GM12801 (cell line): ENCODE data around the gene ADAP2.

Experiments used
- CTCF ChIP-seq: IDR thresholded peaks from one replicate; pipeline ENCODE4 v1.5.1; 2011; ENCODE audit warnings: control low read depth; ENCODE audit not compliant: insufficient read length; ENCODE audit errors: extremely low read depth

Gene ADAP2

DNA sequence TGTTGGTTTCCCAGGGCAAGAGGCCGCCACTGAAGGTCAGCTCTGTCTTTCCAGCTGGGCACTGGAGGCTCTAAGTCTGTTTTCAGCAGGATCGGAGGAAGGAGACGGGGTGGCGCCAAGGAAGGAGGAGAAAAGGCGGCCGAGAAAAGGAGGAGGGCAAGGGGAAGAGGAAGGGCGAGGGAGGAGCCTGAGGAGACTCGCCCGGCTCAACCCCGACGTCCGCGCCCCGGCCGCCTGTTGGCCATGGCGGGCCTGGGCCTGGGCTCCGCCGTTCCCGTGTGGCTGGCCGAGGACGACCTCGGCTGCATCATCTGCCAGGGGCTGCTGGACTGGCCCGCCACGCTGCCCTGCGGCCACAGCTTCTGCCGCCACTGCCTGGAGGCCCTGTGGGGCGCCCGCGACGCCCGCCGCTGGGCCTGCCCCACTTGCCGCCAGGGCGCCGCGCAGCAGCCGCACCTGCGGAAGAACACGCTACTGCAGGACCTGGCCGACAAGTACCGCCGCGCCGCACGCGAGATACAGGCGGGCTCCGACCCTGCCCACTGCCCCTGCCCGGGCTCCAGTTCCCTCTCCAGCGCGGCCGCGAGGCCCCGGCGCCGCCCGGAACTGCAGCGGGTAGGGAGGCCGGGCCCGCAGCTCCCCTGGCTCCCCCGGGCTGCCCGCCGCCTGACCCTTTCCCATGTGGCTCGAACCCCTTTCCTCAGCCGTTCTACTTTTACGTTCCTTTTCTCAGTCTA is 49.3 kb downstream of the ADAP2 start, which contains the start of gene RNF135:
TSS of gene RNF135 (plus strand) at position 209 of the 737 bp plus-strand sequence. CDS start at position 244, 35 bp downstream.
- TF ChIP-seq CTCF = no peak

DNA sequence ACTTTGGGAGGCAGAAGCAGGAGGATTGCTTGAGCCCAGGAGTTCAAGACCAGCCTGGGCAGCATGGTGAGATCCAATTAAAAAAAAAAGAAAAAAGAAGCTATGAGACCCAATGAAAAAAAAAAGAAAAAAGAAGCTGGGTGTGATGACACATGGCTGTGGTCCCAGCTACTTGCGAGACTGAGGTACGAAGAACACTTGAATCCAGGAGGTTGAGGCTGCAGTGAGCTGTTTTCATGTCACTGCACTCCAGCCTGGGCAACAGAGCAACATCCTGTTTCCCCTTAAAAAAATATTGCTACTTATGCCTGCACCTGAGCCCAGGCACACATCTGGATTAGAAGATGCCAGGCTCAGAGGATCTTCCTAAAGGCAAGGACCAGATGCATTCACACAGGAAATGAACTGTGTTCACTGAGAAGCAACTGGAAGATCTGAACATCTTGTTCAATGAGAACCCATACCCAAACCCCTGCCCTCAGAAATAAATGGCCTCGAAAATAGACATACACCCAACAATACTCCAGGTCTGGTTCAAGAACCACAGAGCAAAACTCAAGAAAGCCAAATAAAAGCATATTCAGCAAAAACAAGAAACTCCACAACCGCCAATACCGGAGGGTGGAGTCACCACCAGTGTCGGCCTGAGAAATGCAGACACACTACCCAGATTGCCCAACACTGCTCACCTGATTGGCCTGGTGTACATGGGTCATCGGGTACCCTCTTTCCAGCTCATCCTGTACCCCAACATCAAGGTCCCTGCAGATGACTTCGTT is 53.5 kb downstream of the ADAP2 start:
- TF ChIP-seq CTCF = no peak

DNA sequence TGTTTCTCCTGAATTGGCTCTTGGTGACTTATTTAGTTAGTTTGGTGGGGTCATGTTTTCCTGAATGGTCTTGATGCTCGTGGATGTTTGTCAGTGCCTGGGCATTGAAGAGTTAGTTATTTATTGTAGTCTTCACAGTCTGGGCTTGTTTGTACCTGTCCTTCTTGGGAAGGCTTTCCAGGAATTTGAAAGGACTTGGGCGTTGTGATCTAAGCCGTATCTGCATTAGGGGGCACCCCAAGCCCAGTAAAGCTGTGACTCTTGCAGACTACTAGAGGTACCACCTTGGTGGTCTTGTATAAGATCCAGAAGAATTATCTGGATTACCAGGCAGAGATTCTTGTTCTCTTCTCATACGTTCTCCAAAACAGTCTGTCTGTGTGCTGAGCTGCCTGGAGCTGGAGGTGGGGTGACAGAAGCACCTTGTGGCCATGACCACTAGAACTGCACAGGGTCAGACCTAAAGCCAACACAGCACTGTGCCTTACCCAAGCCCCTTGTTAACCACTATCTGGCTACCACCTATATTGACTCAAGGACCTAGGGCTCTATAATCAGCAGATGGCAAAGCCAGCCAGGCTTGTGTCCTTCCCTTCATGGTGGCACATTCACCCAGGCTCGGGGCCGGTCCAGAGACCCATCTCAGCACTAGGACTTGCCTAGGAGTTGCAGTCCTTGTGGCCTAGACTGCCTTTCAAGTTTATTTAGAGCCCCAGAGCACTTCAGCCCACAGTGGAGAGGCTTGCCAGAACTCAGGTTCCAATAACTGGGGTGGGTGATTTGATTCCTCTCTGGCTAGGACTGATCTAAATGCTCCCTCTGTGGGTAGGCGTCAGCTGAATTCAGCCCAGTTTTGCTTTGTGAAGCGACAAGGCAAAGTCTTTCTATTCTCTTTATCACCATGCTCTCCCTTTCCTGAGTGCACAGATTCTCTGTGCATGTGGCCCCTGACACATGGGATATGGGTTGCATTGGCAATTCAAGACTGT is 60.1 kb downstream of the ADAP2 start:
- TF ChIP-seq CTCF = no peak

GRCh38 chr17:30982855-30983254 is 61.1 kb downstream of the ADAP2 start:
- TF ChIP-seq CTCF = no peak

- TF ChIP-seq CTCF = no peak
These were observed 68.7 kb downstream of the ADAP2 start for GRCh38 chr17:30990458-30990857.

DNA sequence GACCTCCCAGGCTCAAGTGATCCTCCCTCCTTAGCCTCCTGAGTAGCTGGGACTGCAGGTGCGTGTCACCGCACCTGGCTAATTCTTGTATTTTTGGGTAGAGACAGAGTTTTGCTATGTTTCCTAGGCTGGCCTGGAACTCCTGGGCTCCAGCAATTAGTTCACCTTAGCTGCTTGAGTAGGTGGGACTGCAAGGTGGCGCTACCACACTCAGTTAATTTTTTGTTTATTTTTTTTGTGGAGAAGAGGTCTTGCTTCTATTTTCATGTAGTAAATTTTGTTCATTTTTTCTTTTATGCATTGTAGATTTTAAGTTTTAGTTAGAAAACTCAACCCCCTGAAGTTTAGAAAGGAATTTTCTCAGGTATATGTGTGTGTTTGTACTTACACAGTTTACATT is 70.8 kb downstream of the ADAP2 start:
- no peak for TF ChIP-seq CTCF

DNA sequence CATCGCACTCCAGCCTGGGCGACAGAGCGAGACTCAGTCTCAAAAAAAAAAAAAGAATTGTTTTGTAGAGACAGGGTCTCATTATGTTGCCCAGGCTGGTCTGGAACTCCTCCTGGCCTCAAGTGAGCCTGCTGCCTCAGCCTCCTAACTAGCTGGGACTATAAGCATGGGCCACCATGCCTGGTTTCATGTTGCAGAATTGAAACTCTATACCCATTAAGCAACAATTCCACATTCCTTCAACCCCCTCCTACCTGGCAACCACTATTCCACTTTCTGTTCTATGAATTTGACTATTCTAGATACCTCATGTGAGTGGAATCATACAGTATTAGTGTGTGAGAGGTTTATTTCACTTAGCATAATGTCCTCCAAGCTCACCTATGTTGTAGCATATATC is 73.6 kb downstream of the ADAP2 start:
- TF ChIP-seq CTCF = no peak
